HG02763 (cell line): ENCODE results near the gene FPR1.
"Not testable (repeated sequence)": the region's sequence is repeated elsewhere in the genome, so short reads cannot be mapped to it uniquely, and the experiment has no call there.

Experiments used
- ATAC-seq: cut with Tn5 transposase; IDR thresholded peaks from one replicate; pipeline ENCODE4 v1.9.1; 2021; ENCODE audit warnings: mild to moderate bottlenecking, moderate library complexity; ENCODE audit not compliant: unreplicated experiment

The FPR1 gene

GRCh38 chr19:51739466-51740213 lies 12.0 kb downstream of the FPR1 start:
- ATAC-seq, result no peak

GRCh38 chr19:51738523-51738922 lies 13.2 kb downstream of the FPR1 start:
- not testable (repeated sequence) for ATAC-seq

- ATAC-seq, result no peak
Measured at GRCh38 chr19:51737924-51738323, 13.8 kb downstream of the FPR1 start.

GRCh38 chr19:51737389-51737788 lies 14.3 kb downstream of the FPR1 start:
- ATAC-seq, result no peak

DNA sequence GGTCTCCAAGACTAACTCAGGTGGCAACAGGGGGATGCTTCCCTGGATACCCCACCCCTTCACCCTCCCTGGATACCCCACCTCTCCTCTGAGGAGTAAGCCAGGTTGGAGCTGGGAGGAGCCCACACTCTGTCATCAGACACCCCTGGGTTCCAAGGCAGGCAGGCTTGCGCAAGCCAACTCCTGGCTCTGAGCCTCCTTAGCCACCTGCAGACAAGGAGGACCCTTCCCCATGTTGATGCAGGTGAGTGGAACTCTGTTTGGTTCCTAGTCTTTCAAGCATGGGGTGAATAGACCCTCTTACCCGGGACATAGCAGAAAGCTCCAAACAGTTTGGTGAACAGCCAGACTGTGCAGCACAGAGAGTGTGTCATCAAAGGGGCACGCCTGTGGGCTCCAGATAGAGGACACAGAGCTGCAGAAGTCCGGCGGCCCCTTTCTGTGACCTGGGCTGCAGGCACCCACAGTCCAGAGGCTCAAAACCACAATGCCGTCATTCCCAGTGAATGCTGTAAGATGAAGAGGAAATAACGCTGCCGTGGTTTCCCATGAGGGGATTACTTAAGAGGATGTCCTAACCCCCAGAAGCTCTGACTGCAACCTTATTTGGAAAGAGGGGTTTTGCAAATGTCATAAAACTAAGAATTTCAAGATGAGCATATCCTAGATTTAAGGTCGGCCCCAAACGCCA lies 15.8 kb downstream of the FPR1 start:
- no peak for ATAC-seq

GRCh38 chr19:51733742-51734522 lies 17.7 kb downstream of the FPR1 start:
- ATAC-seq, result no peak

DNA sequence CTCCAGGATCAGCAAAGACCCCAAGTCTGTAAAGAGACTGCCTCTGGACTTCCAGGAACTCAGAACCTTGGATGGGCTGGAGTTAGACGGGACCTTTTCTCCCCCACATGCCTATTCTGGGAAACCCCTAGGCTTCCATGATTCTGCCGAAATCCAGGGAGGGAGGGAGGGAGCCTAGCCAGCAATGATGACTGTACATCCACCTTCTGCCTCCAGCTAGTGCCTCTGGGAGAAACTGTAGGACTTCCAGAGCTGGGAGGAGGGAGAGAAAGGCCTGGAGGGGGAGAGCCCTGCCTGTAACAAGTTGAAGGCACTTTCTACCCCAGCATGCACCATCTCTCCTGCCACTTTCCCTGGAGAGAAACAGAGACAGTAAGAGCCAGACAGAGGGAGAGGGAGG lies 21.9 kb downstream of the FPR1 start:
- ATAC-seq, result no peak

DNA sequence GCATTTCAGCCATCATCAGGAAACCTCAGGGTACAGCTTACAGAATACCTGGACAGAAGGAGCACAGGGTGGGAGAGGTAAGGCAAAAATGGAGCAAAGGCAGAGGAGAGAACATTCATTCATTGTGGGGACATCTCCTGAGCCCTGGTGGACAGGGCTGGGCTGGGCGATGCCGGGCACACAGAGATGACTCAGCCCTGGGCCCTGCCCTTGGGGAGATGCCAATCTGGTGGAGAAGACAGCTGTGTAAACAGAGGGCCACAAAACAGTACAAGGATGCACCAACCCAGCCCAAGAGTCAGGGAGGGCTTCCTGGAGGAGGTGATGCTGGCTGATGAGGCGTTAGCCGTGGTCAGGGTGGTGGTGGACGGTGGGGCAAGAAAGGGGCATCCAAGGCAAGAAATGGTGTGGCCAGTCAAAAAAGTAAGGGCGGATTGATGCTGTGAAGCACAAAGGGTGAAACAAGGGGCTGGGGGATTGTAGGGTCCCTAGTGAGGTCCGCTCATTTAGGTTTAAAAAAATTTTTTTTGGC lies 24.3 kb downstream of the FPR1 start:
- ATAC-seq, result no peak

DNA sequence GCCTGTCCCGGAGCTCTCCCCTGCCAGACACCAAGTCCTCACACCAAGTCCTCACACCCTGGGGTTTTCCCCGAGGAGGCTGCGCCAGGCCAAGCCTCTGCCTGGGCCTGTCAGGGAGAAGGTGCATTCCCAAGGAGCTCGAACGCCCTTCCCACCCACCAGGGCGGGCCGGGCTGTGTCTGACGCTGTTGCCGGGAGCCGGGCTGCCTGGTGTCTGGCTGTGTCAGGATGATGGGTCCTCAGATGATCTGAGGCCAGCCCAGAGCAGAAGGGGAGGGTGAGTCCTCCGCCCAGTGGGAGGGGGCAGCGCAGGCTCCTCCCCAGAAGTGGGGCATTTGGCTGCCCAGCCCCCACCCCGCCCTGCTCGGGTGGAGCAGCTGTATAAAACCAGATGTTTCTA lies 25.6 kb downstream of the FPR1 start:
- no peak for ATAC-seq

- ATAC-seq, result no peak
Measured at GRCh38 chr19:51724543-51724942, 27.1 kb downstream of the FPR1 start.

- no peak for ATAC-seq
Measured at GRCh38 chr19:51722492-51722891, 29.2 kb downstream of the FPR1 start.

GRCh38 chr19:51721905-51722304 lies 29.8 kb downstream of the FPR1 start:
- ATAC-seq, result no peak

DNA sequence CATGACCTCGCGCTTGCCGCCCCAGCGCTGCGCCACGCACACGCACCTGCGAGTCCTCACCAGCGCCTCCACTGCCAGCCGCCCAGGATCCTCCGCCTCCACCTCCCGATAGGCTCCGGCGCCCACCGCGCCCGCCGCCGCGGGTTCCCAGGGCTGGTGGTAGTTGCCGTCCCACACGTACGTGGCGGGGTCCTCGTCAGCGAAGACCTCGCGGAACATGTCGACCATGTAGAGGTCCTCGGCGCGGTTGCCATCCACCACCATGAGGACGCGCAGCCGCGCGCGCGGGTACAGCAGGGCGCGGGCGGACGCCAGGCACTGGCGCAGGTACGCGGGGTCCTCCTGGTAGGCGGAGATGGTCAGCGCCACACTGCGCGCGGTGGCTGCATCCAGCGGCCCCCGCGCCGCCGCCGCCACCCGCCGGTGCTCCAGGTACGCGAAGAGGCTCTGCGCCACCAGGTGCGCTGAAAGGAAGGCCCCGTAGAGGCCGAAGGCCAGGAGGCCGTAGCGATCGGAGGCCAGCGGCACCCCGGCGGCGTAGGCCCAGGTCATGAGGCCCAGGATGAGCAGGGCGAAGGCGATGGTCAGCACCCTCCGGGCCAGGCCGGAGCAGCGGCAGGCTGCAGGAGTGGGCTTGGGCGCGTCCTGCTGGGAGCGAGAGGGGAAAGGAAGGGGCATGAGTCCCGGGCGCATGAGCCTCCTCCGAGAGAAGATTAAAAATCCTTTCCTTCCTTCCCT lies 32.3 kb downstream of the FPR1 start:
- ATAC-seq, result no peak

- no peak for ATAC-seq
Measured at GRCh38 chr19:51716925-51717324, 34.8 kb downstream of the FPR1 start.

- ATAC-seq, result no peak
Measured at GRCh38 chr19:51715850-51716249, 35.8 kb downstream of the FPR1 start.

DNA sequence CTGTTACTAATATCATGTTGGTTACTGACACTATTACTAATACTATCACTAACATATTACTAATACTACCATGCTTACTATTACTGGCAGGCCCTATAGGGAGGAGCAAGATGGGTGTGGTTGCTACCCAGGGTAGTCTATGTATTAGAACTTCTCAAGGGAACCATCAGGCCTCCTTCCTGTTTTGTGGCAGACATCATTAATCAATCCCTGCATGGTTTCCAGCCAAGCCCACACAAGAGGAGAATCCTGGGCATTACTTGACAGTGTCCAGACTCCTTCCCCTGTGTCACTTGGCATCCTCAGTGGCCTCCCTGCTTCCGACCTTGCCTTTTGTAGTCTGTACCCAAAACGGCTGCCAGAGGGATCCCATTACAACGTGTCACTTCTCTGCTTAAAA lies 36.8 kb downstream of the FPR1 start:
- no peak for ATAC-seq

- no peak for ATAC-seq
Measured at GRCh38 chr19:51713319-51714285, 38.1 kb downstream of the FPR1 start.

- no peak for ATAC-seq
Measured at GRCh38 chr19:51712461-51713081, 39.1 kb downstream of the FPR1 start.

GRCh38 chr19:51711702-51712101 lies 40.0 kb downstream of the FPR1 start:
- ATAC-seq, result no peak
